GM12878 (cell line): ENCODE data around the gene SPACDR.
"Not testable (repeated sequence)": the region's sequence is repeated elsewhere in the genome, so short reads cannot be mapped to it uniquely, and the experiment has no call there.

ENCODE experiments used
- BCL3 ChIP-seq: IDR thresholded peaks from 2 replicates; pipeline ENCODE4 v1.6.1; 2011; ENCODE audit warnings: borderline replicate concordance, low read depth, mild to moderate bottlenecking, moderate library complexity, low read length; ENCODE audit not compliant: insufficient read depth, poor library complexity, severe bottlenecking
- BCLAF1 ChIP-seq: fragments of 450-650 bp; IDR thresholded peaks from 2 replicates; pipeline ENCODE4 v1.6.1; 2017; ENCODE audit warnings: antibody characterized with exemption, mild to moderate bottlenecking, moderate library complexity
- CHD1 ChIP-seq: IDR thresholded peaks from 2 replicates; pipeline ENCODE4 v1.6.1; 2012; ENCODE audit warnings: low read depth, low read length, improper control_type of control experiment
- CTCF ChIP-seq, 3 experiments: IDR thresholded peaks in 2 of 3; conservative IDR thresholded peaks in 1 of 3; 2 replicates each; pipeline ENCODE4 v1.5.1; 2011; ENCODE audit warnings: low read depth in 3 of 3, low read length in 3 of 3, mild to moderate bottlenecking in 3 of 3, control low read depth in 2 of 3, moderate library complexity in 2 of 3, inconsistent platforms in 1 of 3, mixed read lengths in 1 of 3; ENCODE audit not compliant: control insufficient read depth in 2 of 3, insufficient read depth in 1 of 3; ENCODE audit errors: extremely low read depth in 1 of 3
- EGR1 ChIP-seq, 2 experiments: IDR thresholded peaks; 1 replicate in 1 of 2; 2 replicates in 1 of 2; pipeline ENCODE4 v1.6.1; 2011 to 2012; ENCODE audit warnings: low read depth in 2 of 2, low read length in 2 of 2, borderline replicate concordance in 1 of 2, mild to moderate bottlenecking in 1 of 2, moderate library complexity in 1 of 2
- GATAD2B ChIP-seq: fragments of 450-650 bp; conservative IDR thresholded peaks from 2 replicates; pipeline ENCODE4 v1.6.1; 2017; ENCODE audit warnings: low read depth, mild to moderate bottlenecking, moderate library complexity
- MAX ChIP-seq: IDR thresholded peaks from 2 replicates; pipeline ENCODE4 v1.6.1; 2012; ENCODE audit warnings: low read depth, low read length, improper control_type of control experiment
- NFXL1 ChIP-seq: fragments of 450-650 bp; IDR thresholded peaks from 2 replicates; pipeline ENCODE4 v1.6.1; 2017; ENCODE audit warnings: antibody characterized with exemption, mild to moderate bottlenecking, borderline replicate concordance
- NFYB ChIP-seq: IDR thresholded peaks from 2 replicates; pipeline ENCODE4 v1.6.1; 2011; ENCODE audit warnings: low read depth, mild to moderate bottlenecking, low read length, improper control_type of control experiment, moderate library complexity; ENCODE audit not compliant: insufficient read depth
- PAX5 ChIP-seq: IDR thresholded peaks from 2 replicates; pipeline ENCODE4 v1.6.1; 2011; ENCODE audit warnings: low read depth, low read length, borderline replicate concordance
- PML ChIP-seq: IDR thresholded peaks from 2 replicates; pipeline ENCODE4 v1.6.1; 2012; ENCODE audit warnings: low read length, inconsistent platforms
- POLR2AphosphoS5 ChIP-seq: IDR thresholded peaks from 2 replicates; pipeline ENCODE4 v1.6.1; 2011; ENCODE audit warnings: mild to moderate bottlenecking, low read length, inconsistent platforms
- RAD51 ChIP-seq: fragments of 450-650 bp; IDR thresholded peaks from 2 replicates; pipeline ENCODE4 v1.6.1; 2016; ENCODE audit warnings: moderate library complexity, mild to moderate bottlenecking, inconsistent platforms

GRCh38 chr7:100504031-100504430 is 40.0 kb upstream of the SPACDR start:
- TF ChIP-seq BCLAF1; CTCF (IDR thresholded peaks at IDR 0.05 in 2 of 3, conservative IDR thresholded peaks at IDR 0.05 in 1 of 3; ENCODE audit: control insufficient read depth in 2 of 3, extremely low read depth in 1 of 3, insufficient read depth in 1 of 3, low read depth in 3 of 3, low read length in 3 of 3); EGR1 (IDR thresholded peaks at IDR 0.05; ENCODE audit: borderline replicate concordance in 1 of 2, low read depth in 2 of 2, low read length in 2 of 2); POLR2AphosphoS5; BCL3; MAX; PML; NFYB; NFXL1; PAX5; GATAD2B; RAD51; CHD1: not testable (repeated sequence)
